HEK293 (cell line): ENCODE measurements around the gene GPR137C.

Experiments
- CTCF ChIA-PET: fragments of 350-600 bp; formaldehyde crosslinking; extraction: SDS; loops from one replicate; lab custom pipeline; 2021; ENCODE audit warnings: antibody characterized with exemption; lab: Yijun Ruan, JAX
- POLR2A ChIA-PET: fragments of 300-600 bp; formaldehyde crosslinking; extraction: SDS; loops from one replicate; lab custom pipeline; 2020; ENCODE audit warnings: antibody characterized with exemption, inconsistent platforms; lab: Yijun Ruan, JAX
- H3K27ac ChIP-seq: fragments of 200-500 bp; sonication (Bioruptor generic); 2 replicates; pipeline ENCODE4 v1.5.1; 2014; ENCODE audit warnings: low read depth, low read length, control low read depth, inconsistent platforms; ENCODE audit errors: extremely low read depth
- H3K36me3 ChIP-seq, 2 experiments: fragments of 200-500 bp in 1 of 2; sonication (Bioruptor generic) in 1 of 2; 1 replicate in 1 of 2; 2 replicates in 1 of 2; pipeline ENCODE4 v1.5.1; 2014 to 2017; ENCODE audit warnings: inconsistent platforms in 2 of 2, low read length in 2 of 2; ENCODE audit not compliant: control insufficient read depth in 2 of 2, insufficient read depth in 1 of 2
- H3K4me1 ChIP-seq: fragments of 200-500 bp; sonication (Bioruptor generic); 2 replicates; pipeline ENCODE4 v1.5.1; 2014; ENCODE audit warnings: mild to moderate bottlenecking, low read length, inconsistent platforms; ENCODE audit not compliant: control insufficient read depth, insufficient read depth
- H3K4me3 ChIP-seq: 2 replicates; pipeline ENCODE4 v1.5.1; 2011; ENCODE audit warnings: low read depth, mild to moderate bottlenecking, control low read depth, low read length, moderate library complexity
- H3K9me3 ChIP-seq: fragments of 200-500 bp; sonication (Bioruptor generic); 2 replicates; pipeline ENCODE4 v1.5.1; 2014; ENCODE audit warnings: low read depth, low read length, inconsistent platforms; ENCODE audit not compliant: control insufficient read depth, insufficient read depth
- MZF1 ChIP-seq: fragments of 450-650 bp; formaldehyde crosslinking; IDR thresholded peaks from 2 replicates; pipeline ENCODE4 v1.5.1; 2017; ENCODE audit warnings: missing biosample characterization, missing genetic modification characterization, borderline replicate concordance
- ZBTB21 ChIP-seq: fragments of 450-650 bp; formaldehyde crosslinking; IDR thresholded peaks from 2 replicates; pipeline ENCODE4 v1.5.1; 2017; ENCODE audit warnings: missing biosample characterization, missing genetic modification characterization
- ZNF133 ChIP-seq: fragments of 450-650 bp; formaldehyde crosslinking; IDR thresholded peaks from 2 replicates; pipeline ENCODE4 v1.5.1; 2016; ENCODE audit warnings: missing biosample characterization, missing genetic modification characterization
- ZNF335 ChIP-seq: fragments of 450-650 bp; formaldehyde crosslinking; conservative IDR thresholded peaks from 2 replicates; pipeline ENCODE4 v1.5.1; 2016; ENCODE audit warnings: missing biosample characterization, missing genetic modification characterization
- ZNF366 ChIP-seq: fragments of 450-650 bp; formaldehyde crosslinking; conservative IDR thresholded peaks from 2 replicates; pipeline ENCODE4 v1.5.1; 2016; ENCODE audit warnings: missing biosample characterization, missing genetic modification characterization
- ZNF394 ChIP-seq: fragments of 450-650 bp; formaldehyde crosslinking; IDR thresholded peaks from 2 replicates; pipeline ENCODE4 v1.5.1; 2016; ENCODE audit warnings: missing biosample characterization, missing genetic modification characterization, mild to moderate bottlenecking, moderate library complexity, borderline replicate concordance
- ZNF426 ChIP-seq: fragments of 450-650 bp; formaldehyde crosslinking; IDR thresholded peaks from 2 replicates; pipeline ENCODE4 v1.5.1; 2017; ENCODE audit warnings: missing biosample characterization, missing genetic modification characterization, mild to moderate bottlenecking, inconsistent platforms, moderate library complexity
- ZNF510 ChIP-seq: fragments of 450-650 bp; formaldehyde crosslinking; IDR thresholded peaks from 2 replicates; pipeline ENCODE4 v1.5.1; 2018; ENCODE audit warnings: mild to moderate bottlenecking, missing genetic modification characterization, missing biosample characterization; ENCODE audit not compliant: insufficient replicate concordance
- ZNF558 ChIP-seq: fragments of 450-650 bp; formaldehyde crosslinking; IDR thresholded peaks from 2 replicates; pipeline ENCODE4 v1.5.1; 2016; ENCODE audit warnings: missing biosample characterization, missing genetic modification characterization
- ZNF600 ChIP-seq: fragments of 450-650 bp; formaldehyde crosslinking; IDR thresholded peaks from 2 replicates; pipeline ENCODE4 v1.5.1; 2016; ENCODE audit warnings: missing biosample characterization, missing genetic modification characterization
- ZNF629 ChIP-seq: fragments of 450-650 bp; formaldehyde crosslinking; IDR thresholded peaks from 2 replicates; pipeline ENCODE4 v1.5.1; 2017; ENCODE audit warnings: missing biosample characterization, missing genetic modification characterization
- ZNF692 ChIP-seq: fragments of 450-650 bp; formaldehyde crosslinking; IDR thresholded peaks from 2 replicates; pipeline ENCODE4 v1.5.1; 2016; ENCODE audit warnings: missing biosample characterization, missing genetic modification characterization
- TF ChIP-seq, protein P1 (sequence below): fragments of 450-650 bp; formaldehyde crosslinking; IDR thresholded peaks from 2 replicates; pipeline ENCODE4 v1.5.1; 2016; ENCODE audit warnings: missing biosample characterization, missing genetic modification characterization
- TF ChIP-seq, protein P2 (sequence below): fragments of 450-650 bp; formaldehyde crosslinking; IDR thresholded peaks from 2 replicates; pipeline ENCODE4 v1.5.1; 2016; ENCODE audit warnings: missing biosample characterization, missing genetic modification characterization, low read depth
- TF ChIP-seq, protein P3 (sequence below): fragments of 450-650 bp; formaldehyde crosslinking; IDR thresholded peaks from 2 replicates; pipeline ENCODE4 v1.5.1; 2016; ENCODE audit warnings: missing biosample characterization, missing genetic modification characterization
- TF ChIP-seq, protein P4 (sequence below): fragments of 450-650 bp; formaldehyde crosslinking; IDR thresholded peaks from 2 replicates; pipeline ENCODE4 v1.5.1; 2016; ENCODE audit warnings: missing biosample characterization, missing genetic modification characterization
- TF ChIP-seq, protein P5 (sequence below): fragments of 450-650 bp; formaldehyde crosslinking; IDR thresholded peaks from 2 replicates; pipeline ENCODE4 v1.5.0; 2017; ENCODE audit warnings: missing biosample characterization, missing genetic modification characterization, borderline replicate concordance

GPR137C gene

DNA sequence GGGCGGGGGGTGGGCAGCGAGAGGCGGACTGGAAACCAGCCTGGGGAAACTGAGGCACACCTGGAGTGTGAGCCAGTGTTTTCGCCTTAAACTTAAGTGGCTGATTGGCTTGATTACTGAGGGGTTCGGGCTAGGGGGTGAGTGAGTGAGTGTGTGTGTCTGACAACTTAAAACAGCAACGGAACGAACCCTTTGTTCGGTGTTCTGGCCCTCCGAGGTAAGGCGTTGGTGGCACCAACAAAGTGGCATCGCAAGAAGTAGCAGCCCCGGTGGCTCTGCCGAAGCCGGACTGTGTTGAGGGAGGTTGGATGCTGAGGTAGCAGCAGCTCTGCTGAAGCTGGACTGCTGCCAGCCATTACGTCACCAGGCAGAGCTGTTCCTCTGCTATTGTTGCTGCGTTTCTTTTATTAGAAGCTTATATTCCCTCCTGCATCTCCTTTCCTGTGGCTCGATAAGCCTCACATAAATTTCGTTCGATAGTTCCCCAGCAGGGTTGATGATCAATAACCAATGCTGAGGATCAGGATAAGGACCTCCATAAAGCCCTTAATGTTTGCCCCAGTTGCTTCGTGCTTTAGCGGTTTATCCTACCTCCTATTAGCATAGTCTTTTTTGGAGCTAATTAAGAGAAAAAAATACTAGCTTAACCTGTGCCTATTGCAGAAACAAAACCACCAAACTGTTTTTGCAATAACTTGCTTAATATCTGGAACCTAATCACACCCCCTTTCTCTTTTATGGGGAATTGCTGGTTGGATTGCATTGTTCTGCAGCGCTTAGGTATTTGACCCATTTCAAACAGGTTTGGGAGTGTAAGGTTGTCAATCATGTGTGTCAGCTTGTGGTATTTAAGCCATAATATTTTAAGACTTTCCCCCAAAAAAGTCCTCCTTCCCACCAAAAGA is 1.3 kb downstream of the GPR137C start (continued):
- TF ChIP-seq ZNF426 (tag by site-specific recombination): no peak
- TF ChIP-seq, all 188 proteins: peak for 27

GRCh38 chr14:52558688-52559087 is 6.1 kb downstream of the GPR137C start:
- no peaks in the 10 kb centered on the region for H3K36me3 ChIP-seq
- peaks cover 4% of the 10 kb centered on the region; the same call in 1 of the 2 replicates for H3K4me1 ChIP-seq
- ChIA-PET POLR2A (no interaction called here), CTCF (interaction anchor here (1.0 kb wide), 1 partner anchor 23 kb away, joined by 3 read pairs; no protein-coding TSS in a partner anchor)
- H3K4me3 ChIP-seq: no peak overlapping the region
- TF ChIP-seq, protein P1, sequence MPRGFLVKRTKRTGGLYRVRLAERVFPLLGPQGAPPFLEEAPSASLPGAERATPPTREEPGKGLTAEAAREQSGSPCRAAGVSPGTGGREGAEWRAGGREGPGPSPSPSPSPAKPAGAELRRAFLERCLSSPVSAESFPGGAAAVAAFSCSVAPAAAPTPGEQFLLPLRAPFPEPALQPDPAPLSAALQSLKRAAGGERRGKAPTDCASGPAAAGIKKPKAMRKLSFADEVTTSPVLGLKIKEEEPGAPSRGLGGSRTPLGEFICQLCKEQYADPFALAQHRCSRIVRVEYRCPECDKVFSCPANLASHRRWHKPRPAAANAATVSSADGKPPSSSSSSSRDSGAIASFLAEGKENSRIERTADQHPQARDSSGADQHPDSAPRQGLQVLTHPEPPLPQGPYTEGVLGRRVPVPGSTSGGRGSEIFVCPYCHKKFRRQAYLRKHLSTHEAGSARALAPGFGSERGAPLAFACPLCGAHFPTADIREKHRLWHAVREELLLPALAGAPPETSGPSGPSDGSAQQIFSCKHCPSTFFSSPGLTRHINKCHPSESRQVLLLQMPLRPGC (tag by site-specific recombination): no peak
- peak; percentile 94 for TF ChIP-seq ZNF133 (tag by site-specific recombination)
- H3K27ac ChIP-seq: no peak overlapping the region
- H3K9me3 ChIP-seq: no peaks in the 10 kb centered on the region

DNA sequence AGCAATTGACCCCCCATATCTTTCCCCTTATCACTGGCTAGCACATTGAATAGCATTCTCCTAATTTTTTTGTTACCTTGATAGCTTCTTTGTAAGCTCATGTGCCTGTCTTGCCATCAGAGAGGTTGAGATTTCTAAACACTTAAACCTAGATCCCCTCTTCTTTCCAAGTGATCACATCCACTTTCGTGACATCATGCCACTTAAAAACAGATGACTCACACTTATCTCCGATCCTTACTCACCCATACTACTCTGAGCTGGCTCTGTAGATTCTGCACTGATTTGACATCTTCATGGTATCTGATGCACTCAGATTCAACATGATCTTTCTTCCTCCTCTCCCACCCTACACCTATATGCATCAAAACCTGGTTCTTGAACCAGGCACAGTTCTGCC is 10.5 kb downstream of the GPR137C start:
- H3K9me3 ChIP-seq: no peaks in the 10 kb centered on the region
- no peaks in the 10 kb centered on the region for H3K4me1 ChIP-seq
- H3K36me3 ChIP-seq: no peaks in the 10 kb centered on the region
- no peak overlapping the region for H3K4me3 ChIP-seq
- H3K27ac ChIP-seq: no peak overlapping the region
- ChIA-PET CTCF (interaction anchor here (0.6 kb wide), 2 partner anchors 157 to 622 kb away, joined by 3 read pairs; no protein-coding TSS in a partner anchor), POLR2A (interaction anchor here (0.8 to 2.8 kb wide), 3 partner anchors 9 to 249 kb away, joined by 3 to 30 read pairs (median 3); partner anchors contain the start of genes GPR137C, PTGER2 and TXNDC16)
- TF ChIP-seq ZNF600 (tag by site-specific recombination) (peak; percentile 85), ZBTB21 (tag by site-specific recombination) (peak; percentile 76), ZNF366 (tag by site-specific recombination) (peak; percentile 80), ZNF692 (tag by site-specific recombination) (peak; percentile 17; the same call in 1 of the 2 replicates), ZNF394 (tag by site-specific recombination) (peak; percentile 42; the same call in 1 of the 2 replicates), ZNF335 (tag by site-specific recombination) (0 out of 2 replicates have a peak, but pooled peaks have one; percentile 28), MZF1 (tag by site-specific recombination) (0 out of 2 replicates have a peak, but pooled peaks have one; percentile 48), ZNF558 (peak; percentile 95), ZNF510 (tag by site-specific recombination) (no peak), ZNF629 (tag by site-specific recombination) (peak; percentile 87)
- TF ChIP-seq, protein P2, sequence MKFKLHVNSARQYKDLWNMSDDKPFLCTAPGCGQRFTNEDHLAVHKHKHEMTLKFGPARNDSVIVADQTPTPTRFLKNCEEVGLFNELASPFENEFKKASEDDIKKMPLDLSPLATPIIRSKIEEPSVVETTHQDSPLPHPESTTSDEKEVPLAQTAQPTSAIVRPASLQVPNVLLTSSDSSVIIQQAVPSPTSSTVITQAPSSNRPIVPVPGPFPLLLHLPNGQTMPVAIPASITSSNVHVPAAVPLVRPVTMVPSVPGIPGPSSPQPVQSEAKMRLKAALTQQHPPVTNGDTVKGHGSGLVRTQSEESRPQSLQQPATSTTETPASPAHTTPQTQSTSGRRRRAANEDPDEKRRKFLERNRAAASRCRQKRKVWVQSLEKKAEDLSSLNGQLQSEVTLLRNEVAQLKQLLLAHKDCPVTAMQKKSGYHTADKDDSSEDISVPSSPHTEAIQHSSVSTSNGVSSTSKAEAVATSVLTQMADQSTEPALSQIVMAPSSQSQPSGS: peak; percentile 67
- TF ChIP-seq, protein P3, sequence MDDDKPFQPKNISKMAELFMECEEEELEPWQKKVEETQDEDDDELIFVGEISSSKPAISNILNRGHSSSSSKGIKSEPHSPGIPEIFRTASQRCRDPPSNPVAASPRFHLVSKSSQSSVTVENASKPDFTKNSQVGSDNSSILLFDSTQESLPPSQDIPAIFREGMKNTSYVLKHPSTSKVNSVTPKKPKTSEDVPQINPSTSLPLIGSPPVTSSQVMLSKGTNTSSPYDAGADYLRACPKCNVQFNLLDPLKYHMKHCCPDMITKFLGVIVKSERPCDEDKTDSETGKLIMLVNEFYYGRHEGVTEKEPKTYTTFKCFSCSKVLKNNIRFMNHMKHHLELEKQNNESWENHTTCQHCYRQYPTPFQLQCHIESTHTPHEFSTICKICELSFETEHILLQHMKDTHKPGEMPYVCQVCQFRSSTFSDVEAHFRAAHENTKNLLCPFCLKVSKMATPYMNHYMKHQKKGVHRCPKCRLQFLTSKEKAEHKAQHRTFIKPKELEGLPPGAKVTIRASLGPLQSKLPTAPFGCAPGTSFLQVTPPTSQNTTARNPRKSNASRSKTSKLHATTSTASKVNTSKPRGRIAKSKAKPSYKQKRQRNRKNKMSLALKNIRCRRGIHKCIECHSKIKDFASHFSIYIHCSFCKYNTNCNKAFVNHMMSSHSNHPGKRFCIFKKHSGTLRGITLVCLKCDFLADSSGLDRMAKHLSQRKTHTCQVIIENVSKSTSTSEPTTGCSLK: no peak
- TF ChIP-seq, protein P4, sequence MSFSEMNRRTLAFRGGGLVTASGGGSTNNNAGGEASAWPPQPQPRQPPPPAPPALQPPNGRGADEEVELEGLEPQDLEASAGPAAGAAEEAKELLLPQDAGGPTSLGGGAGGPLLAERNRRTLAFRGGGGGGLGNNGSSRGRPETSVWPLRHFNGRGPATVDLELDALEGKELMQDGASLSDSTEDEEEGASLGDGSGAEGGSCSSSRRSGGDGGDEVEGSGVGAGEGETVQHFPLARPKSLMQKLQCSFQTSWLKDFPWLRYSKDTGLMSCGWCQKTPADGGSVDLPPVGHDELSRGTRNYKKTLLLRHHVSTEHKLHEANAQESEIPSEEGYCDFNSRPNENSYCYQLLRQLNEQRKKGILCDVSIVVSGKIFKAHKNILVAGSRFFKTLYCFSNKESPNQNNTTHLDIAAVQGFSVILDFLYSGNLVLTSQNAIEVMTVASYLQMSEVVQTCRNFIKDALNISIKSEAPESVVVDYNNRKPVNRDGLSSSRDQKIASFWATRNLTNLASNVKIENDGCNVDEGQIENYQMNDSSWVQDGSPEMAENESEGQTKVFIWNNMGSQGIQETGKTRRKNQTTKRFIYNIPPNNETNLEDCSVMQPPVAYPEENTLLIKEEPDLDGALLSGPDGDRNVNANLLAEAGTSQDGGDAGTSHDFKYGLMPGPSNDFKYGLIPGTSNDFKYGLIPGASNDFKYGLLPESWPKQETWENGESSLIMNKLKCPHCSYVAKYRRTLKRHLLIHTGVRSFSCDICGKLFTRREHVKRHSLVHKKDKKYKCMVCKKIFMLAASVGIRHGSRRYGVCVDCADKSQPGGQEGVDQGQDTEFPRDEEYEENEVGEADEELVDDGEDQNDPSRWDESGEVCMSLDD (tag by site-specific recombination): no peak
- TF ChIP-seq, protein P5, sequence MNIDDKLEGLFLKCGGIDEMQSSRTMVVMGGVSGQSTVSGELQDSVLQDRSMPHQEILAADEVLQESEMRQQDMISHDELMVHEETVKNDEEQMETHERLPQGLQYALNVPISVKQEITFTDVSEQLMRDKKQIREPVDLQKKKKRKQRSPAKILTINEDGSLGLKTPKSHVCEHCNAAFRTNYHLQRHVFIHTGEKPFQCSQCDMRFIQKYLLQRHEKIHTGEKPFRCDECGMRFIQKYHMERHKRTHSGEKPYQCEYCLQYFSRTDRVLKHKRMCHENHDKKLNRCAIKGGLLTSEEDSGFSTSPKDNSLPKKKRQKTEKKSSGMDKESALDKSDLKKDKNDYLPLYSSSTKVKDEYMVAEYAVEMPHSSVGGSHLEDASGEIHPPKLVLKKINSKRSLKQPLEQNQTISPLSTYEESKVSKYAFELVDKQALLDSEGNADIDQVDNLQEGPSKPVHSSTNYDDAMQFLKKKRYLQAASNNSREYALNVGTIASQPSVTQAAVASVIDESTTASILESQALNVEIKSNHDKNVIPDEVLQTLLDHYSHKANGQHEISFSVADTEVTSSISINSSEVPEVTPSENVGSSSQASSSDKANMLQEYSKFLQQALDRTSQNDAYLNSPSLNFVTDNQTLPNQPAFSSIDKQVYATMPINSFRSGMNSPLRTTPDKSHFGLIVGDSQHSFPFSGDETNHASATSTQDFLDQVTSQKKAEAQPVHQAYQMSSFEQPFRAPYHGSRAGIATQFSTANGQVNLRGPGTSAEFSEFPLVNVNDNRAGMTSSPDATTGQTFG (tag by site-specific recombination): no peak
